Measurements from ENCODE around the gene AXIN2.

The AXIN2 gene

DNA sequence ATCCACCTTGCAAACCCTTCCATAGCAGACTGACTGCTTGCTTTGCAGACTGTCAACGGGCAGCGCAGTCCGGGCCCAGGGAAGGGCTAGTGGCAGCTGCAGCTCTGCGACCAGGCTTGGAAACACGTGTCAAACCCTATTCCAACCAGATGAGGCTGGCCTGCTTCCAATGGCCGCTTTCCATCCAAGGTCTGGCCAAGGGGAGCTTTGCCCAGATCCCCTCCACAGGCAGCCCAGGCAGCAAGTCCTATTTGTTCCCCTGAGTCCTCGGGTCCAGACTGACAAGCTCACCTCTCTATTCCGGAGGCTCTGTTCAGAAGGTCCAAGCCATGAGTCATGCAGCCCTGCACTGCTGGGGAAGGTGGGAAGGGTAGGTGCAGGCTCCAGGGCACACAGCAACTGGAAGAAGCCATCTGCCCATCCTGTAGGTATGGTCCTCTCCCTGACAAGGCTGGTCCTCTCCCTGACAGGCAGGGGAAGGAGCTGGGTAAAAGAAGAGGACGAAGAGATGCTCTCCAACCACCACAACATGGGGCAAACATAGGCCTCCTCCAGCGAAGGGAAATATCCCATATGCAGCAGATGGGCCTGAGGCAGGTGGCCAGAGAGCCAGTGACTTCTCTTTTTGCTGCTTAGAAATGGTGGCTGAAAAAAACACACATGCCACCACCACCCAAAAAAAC, 22.6 kb upstream of the AXIN2 start:
- no peak for DNase-seq (ENCODE audit: low read depth)

- DNase-seq (ENCODE audit: low read depth): no peak
These were observed 15.5 kb upstream of the AXIN2 start for GRCh38 chr17:65576939-65577338.

GRCh38 chr17:65573282-65573602, 11.8 kb upstream of the AXIN2 start:
- no peak for DNase-seq (ENCODE audit: low read depth)

GRCh38 chr17:65572581-65573281, 11.3 kb upstream of the AXIN2 start:
- DNase-seq (ENCODE audit: low read depth): no peak

- no peak for DNase-seq (ENCODE audit: low read depth)
These were observed 10.7 kb upstream of the AXIN2 start for GRCh38 chr17:65572186-65572580.

GRCh38 chr17:65568918-65569317, 7.5 kb upstream of the AXIN2 start:
- no peak for DNase-seq (ENCODE audit: low read depth)

DNA sequence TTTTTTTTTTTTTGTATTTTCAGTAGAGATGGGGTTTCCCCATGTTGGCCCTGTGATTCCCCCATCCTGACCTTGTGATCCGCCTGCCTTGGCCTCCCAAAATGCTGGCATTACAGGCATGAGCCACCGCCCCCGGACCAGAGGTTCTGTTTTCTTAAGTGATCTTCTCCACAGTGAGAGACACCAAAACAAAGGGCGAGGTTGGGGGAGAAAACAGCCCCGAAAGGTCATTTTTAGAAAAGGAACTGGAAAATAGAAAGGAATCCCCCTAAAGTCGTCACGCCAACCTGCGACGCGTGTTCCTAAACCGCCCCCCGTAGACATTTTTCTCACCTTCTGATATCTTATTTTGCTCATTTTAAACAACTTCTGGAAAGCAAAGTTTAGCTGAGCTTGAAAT, 6.1 kb upstream of the AXIN2 start:
- DNase-seq (ENCODE audit: low read depth): no peak

GRCh38 chr17:65565559-65565958, 4.1 kb upstream of the AXIN2 start:
- DNase-seq (ENCODE audit: low read depth): no peak

- DNase-seq (ENCODE audit: low read depth): no peak
These were observed 3.3 kb upstream of the AXIN2 start for GRCh38 chr17:65564793-65565192.

GRCh38 chr17:65562206-65562531, 721 bp upstream of the AXIN2 start:
- DNase-seq (ENCODE audit: low read depth): no peak

DNA sequence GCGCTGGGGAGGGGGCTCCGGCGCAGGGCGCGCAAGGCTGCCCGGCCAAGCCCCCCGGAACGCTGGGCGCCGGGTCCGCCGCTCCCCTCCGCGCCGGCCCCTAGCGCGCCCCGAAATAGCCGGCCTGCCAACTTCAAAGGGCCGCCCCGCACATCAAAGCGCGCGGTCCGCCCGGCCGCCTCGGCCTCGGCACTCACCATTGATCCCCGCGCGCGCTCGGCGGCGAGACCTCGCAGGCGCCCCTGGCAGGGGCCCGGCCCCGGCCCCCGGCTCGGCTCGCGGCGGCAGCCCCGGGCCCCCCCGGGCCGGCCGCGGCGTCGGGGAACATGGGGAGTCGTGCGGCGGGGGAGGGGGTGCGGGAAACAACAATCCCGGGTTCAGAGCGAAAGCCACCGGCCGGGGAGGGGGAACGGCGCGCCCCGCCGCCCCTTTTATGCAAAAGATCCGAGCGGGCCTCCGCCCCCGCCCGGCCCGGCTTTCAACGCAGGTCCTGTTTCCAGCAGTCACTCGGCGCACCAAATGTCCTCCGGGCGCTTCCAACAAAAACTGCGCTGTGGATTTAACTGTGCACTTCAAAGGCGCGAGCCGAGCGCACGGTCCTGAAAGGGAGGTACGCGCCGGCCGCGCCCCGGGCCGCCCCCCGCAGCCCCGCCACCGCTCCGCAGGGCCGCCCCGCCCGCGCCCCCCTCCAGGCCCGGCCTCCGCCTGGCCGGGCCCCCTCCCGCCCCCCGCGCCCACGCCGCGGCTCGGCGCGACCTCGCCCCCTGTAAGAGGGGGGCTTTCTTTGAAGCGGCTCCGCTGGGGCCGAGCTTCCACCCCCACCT, 608 bp downstream of the AXIN2 start:
- DNase-seq (ENCODE audit: low read depth): no peak

DNA sequence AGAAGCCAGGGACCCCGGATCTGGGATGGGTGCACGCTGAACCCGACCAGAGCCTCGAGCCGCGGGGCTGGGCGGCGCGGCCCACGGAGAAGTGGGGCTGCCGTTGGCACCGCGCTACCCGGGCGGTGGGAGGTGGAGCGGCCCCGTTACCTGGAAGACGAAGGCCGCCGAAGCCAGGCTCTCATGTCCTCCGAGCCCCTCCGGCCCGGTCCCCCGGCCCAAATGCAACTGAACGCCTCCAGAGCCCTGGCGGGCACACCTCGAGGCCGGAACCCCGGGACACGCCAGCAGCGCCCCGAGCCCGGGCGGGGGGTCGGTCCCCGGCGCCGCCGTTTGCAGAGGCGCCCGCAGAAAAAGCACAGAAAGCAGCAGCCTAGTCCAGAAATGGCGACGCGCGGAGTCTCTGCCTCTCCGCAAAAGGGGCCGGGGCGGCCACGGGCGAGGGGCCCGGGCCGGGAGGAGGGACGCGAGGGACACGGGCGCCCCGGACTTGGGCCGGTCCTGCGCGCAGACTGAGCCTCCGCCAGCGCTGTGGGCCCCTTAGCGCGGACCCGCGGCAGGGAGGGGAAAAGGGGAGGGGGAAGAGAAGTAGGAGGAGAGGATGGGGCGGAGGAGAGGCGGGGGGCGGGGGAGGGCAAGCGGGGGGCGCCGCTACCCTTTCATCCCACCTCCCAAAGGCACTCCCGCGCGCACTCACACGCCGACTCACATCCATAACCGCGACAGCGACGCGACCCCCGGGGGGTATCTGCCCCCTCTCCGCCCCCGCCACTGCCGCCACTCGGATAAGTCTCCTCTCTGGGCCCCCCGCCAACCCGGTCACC, 1.4 kb downstream of the AXIN2 start:
- no peak for DNase-seq (ENCODE audit: low read depth)

- DNase-seq (ENCODE audit: low read depth): no peak
These were observed 2.0 kb downstream of the AXIN2 start for GRCh38 chr17:65559461-65559803.

DNA sequence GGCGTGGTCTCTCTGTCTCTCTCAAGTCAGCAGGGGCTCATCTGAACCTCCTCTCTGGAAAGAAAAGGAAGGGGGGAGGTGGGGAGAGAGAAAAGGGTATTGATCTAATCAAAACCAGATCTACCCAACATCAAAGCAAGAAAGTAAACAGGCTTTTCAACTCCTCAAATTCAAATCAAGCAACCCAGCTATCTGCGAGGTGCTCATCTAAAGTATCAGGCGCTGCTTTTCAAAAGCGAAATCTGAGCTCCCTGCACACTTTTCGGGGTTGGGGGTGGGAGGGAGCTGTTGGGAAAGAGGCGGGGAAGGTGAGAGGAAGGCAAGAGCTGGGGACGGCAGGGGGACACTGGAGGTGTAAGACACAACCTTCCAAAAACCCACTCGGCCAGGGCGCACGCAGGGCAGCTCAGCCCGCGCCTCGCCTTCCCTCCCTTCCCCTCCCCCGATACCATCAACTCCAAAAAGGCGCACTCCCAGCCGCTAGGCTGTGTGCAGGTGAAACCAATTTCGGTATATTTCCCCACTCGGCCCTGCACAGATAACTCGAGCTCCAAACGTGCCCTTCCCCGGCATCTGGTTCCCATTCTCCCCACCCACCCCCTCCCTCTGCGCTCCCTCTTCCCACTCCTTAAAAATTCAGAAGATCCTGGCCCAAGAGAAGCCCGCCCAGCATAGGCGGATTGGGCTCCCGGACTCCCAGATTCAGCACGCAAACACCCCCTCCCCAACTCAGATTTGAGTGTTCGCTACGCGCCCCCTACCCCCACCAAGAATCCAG, 2.6 kb downstream of the AXIN2 start:
- no peak for DNase-seq (ENCODE audit: low read depth)

DNA sequence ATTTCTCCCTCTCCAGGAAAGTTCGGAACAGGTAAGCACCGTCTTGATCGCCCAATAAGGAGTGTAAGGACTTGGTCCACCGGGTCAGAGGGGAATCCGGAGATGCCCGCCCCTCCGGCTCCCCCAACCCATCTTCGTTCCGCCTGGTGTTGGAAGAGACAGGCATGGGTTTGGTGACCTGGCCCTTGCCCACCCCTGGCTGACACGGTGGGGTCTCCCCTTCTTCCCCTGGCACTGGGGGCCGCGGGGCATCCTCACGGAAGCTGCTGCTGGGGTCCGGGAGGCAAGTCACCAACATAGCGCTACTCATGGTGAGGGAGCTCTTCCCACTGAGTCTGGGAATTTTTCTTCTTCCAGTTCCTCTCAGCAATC, 3.2 kb downstream of the AXIN2 start:
- DNase-seq (ENCODE audit: low read depth): no peak

DNA sequence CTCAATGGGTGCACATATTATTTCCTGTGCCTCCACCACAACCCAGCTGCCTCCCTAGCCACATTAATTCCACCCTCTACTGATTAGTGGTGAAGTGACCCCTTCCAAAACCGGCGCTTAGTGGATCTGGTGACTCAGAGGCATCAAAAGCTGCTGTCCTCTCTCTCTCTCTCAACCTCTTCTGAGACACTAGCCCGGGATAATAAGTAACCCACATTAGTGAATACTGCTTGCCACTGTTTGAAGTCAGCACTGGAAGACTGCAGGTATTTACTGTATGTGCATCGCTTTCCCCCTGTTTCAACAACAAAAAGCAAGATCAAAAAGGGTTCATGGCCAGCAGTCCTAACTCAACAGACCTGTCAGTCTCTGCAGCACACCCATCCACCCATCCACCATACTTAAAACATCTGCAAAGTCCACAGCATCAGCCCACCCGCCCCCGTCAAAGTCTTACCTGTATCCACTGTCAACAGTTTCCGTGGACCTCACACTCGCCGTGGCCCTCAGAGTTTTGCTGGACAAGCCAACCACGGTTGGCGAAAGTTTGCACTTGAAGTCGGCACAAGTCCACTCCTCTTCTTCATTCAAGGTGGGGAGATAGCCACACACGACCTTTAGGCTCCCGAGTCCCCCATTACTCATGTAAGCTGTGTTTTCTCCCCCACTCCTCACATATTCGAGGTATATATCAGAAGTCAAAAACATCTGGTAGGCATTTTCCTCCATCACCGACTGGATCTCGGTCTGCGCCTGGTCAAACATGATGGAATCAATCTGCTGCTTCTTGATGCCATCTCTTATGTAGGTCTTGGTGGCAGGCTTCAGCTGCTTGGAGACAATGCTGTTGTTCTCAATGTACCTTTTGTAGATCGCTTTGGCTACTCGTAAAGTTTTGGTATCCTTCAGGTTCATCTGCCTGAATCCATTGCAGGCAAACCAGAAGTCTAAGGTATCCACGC, 3.8 kb downstream of the AXIN2 start:
- DNase-seq (ENCODE audit: low read depth): no peak

- DNase-seq (ENCODE audit: low read depth): no peak
These were observed 4.5 kb downstream of the AXIN2 start for GRCh38 chr17:65556910-65557348.

- DNase-seq (ENCODE audit: low read depth): no peak
These were observed 5.2 kb downstream of the AXIN2 start for GRCh38 chr17:65556014-65556909.

DNA sequence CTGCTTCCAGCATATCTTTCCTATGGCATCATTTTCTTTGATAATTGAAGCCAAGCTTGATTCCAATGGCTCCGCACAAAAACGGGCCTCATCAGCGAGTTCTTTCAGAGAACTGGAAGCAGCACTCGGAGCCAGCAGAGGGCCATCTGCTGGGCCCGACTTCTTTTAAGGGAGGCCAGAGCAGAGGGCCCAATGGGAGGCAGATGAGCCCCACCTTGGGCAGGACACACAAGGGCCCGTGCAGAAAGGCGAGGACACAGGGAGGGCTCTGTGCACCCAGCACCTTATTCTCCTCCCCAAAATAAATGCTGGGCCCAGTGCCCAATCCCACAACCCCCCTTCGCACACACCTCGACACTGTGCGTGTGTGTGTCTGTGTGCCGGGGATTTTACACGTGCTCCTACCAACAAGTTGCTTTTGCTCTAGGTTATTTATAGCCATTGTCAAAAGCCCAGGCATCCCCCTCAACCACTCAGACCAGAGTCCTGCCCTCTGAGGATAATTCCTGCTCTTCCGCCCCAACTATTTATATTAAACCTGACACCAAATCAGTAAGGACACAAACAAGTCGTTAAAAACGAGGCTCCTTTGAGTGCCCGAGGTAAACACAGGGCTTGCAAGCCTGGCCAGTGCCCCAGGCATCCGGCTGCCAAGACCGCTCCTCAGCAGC, 6.8 kb downstream of the AXIN2 start:
- no peak for DNase-seq (ENCODE audit: low read depth)

Measured in HS-27A (cell line).